SK-N-MC (cell line): Measurements from ENCODE around the gene PXMP2.

Experiments used
- DNase-seq: peaks from one replicate; pipeline ENCODE4 v3.0.0-alpha.2; 2011; ENCODE audit warnings: low read depth, low spot score
- H3K27ac ChIP-seq: fragments of 200-600 bp; sonication (generic); 2 replicates; pipeline ENCODE4 v1.5.1; 2016; ENCODE audit warnings: mixed run types
- H3K36me3 ChIP-seq: fragments of 200-600 bp; sonication (generic); 2 replicates; pipeline ENCODE4 v1.6.1; 2017; ENCODE audit warnings: antibody characterized with exemption, low read length, mixed read lengths; ENCODE audit not compliant: insufficient read depth
- H3K4me3 ChIP-seq: fragments of 200-600 bp; sonication (generic); 2 replicates; pipeline ENCODE4 v1.5.1; 2016
- H3K9ac ChIP-seq: fragments of 200-600 bp; sonication (generic); 2 replicates; pipeline ENCODE4 v1.8.0; 2017; ENCODE audit warnings: mixed run types, mixed read lengths; ENCODE audit not compliant: insufficient read length
- H3K9me3 ChIP-seq: fragments of 200-600 bp; sonication (generic); 2 replicates; pipeline ENCODE4 v1.6.1; 2017; ENCODE audit warnings: low read depth, mild to moderate bottlenecking, antibody characterized with exemption, low read length, moderate library complexity, mixed read lengths
- EZH2 ChIP-seq: fragments of 200-600 bp; sonication (generic); IDR thresholded peaks from one replicate; pipeline ENCODE4 v1.6.1; 2017; ENCODE audit warnings: antibody characterized with exemption
- FOXP2 ChIP-seq: optimal IDR thresholded peaks from 2 replicates; pipeline ENCODE3; 2011; ENCODE audit warnings: mild to moderate bottlenecking, moderate library complexity; ENCODE audit not compliant: insufficient read depth; ENCODE audit errors: extremely low read length, control extremely low read depth

Gene PXMP2

GRCh38 chr12:132754160-132754932, 67.0 kb downstream of the PXMP2 start:
- Histone ChIP-seq H3K9ac (no peak overlapping the region), H3K36me3 (peaks cover 70% of the 10 kb centered on the region), H3K27ac (no peak overlapping the region), H3K4me3 (no peak overlapping the region), H3K9me3 (no peaks in the 10 kb centered on the region)
- TF ChIP-seq FOXP2 (no peak), EZH2 (no peak)
- DNase-seq: no peak
